Smooth muscle cell of the brain vasculature (primary cell): ENCODE results near the gene BRI3.

Source experiments
- DNase-seq: peaks from one replicate; pipeline ENCODE4 v3.0.0-alpha.2; 2012; ENCODE audit warnings: low read depth, low spot score

The BRI3 gene, protein sequence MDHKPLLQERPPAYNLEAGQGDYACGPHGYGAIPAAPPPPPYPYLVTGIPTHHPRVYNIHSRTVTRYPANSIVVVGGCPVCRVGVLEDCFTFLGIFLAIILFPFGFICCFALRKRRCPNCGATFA

DNA sequence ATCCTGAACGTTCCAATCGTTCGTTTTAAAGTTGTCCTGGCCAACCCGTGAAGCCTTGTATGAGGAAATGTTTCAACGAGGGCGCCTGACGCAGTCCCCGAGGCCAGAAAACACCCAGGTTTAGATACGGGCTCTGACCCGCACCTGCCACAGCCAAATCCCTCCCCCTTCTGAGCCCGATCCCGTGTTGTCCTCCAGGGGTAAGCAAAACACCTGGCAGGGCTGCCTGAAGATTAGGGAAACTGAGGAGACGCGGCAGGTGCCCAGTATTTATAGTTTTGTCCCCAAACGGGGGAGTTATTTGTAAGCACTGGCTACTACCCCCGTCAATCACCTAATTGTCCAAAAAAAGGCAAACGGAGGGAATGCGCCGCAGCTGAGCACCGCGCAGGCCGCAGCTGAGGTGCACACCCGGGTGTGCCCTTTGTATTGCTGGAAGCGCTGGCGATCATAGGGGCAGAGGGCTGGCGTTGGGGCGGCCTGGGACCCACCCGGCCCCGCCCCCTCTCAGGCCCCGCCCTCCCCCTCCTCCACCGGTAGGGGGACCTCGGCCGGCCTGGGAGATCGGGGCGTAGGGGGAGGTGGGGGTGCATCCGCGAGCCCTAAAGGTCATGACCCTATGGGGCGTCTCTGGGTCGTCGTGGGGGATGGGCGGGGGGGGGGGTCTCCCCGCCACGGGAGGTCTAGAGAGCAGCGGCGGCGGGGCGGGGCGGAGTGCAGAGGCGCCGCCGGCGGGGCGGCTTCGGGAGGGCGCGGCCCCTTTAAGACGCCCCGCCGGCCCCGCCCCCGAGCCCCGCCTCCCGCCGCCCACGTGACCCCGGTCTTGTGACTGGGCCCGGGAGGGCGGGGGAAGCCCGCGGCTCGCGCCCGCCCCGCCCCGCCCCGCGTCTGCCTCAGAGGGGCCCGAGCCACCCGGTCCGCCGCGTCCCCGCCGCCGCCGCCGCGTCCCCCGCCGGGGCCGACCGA lies at the start of gene BRI3:
TSS of gene BRI3 (plus strand) at position 896 of the 966 bp plus-strand sequence. CDS start 110 bp downstream, outside the sequence.
- DNase-seq, result peak; percentile 60

DNA sequence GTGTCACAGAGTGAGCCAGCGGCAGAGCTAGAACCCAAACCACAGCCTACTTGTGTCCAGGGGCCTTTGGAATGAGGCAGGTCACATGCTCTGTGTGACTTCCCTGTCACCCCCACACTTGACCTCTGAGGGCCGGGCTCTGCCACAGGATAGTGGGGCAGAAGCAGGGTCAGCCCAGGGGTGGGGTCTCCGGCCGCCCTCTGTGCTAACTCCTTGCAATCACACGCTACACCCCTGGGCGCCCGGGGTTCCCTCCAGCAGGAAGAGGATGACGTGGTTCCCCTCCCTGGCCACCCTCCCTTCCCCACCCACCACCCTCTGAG lies 49.3 kb upstream of the BRI3 start:
- no peak for DNase-seq

DNA sequence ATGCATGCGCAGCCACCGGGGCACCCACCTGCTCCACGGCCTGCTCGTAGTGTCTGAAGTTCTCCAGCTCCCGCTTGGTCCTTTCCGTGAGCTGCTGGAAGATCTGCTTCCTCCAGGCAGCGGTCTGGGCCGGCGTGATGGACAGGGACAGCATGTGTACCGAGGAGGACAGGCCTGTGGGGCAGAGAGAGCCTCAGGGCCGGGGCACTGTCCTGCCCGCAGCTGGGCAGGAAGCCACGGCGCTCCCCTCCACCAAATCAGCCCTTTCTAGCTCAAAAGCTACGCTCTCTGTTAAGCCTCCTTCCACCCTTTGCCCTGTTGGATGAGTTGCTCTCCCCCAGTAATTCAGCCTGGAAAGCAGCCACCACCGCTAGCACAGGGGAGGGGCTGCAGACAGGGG lies 48.7 kb upstream of the BRI3 start:
- DNase-seq, result no peak

DNA sequence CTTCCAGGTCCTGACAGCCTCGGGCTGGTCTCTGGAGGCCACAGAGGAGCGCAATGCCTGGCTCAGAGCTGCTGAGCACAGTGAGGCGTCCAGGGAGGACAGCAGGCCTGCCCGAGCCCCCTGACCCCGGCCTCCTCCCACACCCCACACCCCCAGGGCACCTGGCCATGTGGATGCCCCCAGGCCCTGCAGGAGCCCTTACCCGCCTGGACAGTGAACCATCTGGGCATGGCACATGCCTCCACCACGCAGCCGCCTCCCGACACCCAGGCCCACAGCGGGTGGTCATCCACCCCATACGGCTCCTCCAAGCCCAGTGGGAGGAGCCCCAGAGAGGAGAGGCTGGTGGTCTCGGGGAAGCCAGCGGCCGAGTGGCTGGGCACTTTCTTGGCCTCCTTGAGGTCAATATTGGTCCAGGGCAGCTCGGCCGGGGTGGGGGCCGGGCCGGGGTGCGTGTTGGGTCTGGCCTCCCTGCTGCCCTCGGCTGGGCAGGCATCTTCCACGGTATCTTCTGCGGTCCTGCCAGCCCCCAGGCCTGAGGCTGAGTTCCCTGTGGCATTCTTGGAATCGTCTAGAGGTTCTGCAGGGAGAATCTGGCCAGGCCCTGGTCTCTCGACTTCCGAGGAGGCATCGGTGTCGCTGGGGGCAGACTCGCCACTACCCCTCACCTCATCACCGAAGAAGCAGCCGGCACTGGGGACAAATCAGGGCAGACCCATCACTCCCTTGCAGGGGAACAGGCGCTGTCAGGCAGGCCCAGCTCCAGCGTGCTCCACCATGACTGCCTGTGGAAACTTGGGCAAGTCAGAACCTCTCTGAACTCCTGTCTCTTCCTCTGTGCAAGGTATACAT lies 48.0 kb upstream of the BRI3 start:
- DNase-seq, result no peak

DNA sequence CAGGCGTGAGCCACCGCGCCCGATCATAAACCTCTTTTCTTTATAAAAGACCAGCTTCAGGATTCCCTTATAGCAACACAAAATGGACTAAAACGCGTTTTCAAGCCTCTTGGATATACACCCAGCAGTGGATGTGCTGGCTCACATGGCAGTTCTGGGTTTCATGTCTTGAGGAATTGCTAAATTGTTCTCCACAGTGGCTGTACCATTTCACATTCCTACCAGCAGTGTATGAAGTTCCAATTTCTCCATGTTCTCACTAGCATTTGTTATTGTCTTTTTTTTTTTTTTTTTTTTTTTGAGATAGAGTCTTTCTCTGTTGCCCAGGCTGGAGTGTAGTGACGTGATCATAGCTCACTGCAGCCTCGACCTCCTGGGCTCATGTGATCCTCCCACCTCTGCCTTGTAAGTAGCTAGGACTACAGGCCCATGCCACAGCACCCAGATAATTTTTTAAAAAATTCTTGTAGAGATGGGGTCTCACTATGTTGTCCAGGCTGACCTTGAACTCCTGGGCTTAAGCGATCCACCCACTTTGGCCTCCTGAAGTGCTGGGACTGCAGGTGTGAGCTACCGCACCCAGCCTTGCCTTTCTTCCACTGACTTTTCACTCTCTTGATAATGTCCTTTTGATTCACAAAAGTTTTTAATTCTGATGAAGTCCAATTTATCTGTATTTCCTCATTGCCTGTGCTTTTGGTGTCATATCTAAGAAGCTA lies 46.9 kb upstream of the BRI3 start:
- no peak for DNase-seq

DNA sequence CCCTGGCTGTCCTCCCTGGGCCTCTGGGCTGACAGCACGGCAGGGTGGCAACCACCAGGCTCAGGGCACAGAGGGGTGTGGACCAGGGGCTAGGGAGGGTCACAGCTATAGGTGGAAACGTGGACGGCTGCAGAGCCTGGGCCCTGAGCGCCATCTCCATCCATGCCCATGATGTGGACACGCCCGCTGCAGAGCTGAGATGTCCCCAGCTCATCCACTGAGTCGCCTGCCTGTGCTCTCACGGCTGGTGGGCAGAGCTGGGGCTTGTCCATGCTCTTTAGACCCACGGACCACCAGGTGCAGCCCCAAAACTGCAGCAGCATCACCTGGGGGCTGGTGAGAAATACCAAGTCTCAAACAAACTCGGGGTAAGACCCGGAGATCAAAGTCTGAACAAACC lies 45.6 kb upstream of the BRI3 start:
- DNase-seq, result no peak

DNA sequence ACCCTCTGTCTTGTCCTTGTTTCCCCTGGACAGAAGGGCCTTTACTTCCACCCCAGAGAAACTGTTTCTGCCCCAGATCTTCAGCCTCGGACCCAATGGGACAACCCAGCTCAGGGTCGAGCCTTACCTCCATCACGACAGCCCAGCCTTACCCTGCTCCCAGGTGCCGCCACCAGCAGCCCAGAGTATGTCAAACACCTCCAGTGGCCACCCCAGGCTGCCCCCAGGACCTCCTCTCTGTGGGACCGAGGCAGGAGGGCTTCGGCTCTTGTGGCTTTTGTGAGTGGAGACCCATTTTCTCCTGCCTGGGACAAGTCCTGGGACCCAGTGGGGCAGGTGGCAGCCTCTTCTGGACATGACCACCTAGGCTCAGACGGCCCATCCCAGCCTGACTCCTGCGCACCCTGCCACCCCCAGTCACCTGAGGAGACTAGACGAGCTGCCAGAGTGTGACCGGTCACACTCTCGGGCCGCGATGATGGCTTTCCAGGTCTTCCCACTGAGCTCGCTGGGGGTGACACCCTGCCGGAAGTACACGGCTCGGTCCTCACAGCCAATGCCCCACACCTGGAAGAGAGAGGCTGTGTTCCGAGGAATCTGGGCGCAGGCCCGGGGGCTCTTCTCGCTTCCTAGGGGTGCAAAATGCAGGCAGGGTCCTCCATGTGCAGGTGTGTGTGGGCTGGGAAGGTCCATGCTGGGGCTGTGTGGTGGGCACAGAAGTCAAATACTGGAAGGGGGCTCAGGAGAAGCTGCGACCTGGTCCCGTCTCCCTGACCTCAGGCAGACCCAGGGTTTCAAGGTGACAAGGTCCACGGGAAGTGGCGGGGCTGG lies 44.9 kb upstream of the BRI3 start:
- DNase-seq, result no peak

DNA sequence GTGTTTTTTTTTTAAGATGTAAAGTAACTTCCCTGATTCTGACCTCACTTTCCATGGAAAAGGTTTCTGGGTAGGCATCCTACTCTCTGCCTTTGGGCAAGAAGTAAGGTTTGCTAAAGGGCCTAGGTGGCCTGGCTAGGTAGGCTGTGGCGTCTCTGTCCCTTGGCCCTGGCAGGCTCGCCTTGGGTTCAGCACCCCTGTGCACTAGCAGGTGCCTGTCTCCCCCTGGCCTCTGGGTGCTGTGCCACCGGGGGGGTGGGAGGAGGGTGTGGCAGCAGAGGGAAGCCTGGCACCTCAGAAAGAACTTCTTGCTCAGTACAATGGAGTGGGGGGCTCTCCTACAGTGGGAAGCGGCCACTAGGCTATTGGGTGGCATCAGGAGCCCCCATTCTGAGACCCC lies 43.4 kb upstream of the BRI3 start:
- no peak for DNase-seq

DNA sequence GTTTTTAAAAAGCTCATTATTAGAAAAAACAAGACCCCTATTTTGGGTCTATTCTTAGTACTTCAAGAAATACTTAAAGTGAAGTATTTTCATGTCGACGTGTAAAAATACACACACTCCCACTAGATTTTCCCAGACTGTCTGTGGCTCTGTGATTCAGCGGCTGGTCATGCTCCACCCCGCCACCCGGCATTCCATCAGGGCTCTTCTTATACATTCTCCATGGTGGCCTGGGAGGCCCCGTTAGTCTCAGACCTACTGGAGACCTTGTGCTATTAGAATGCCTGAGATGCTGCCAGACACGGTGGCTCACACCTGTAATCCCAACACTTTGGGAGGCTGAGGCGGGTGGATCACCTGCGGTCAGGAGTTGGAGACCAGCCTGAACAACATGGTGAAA lies 42.5 kb upstream of the BRI3 start:
- no peak for DNase-seq

DNA sequence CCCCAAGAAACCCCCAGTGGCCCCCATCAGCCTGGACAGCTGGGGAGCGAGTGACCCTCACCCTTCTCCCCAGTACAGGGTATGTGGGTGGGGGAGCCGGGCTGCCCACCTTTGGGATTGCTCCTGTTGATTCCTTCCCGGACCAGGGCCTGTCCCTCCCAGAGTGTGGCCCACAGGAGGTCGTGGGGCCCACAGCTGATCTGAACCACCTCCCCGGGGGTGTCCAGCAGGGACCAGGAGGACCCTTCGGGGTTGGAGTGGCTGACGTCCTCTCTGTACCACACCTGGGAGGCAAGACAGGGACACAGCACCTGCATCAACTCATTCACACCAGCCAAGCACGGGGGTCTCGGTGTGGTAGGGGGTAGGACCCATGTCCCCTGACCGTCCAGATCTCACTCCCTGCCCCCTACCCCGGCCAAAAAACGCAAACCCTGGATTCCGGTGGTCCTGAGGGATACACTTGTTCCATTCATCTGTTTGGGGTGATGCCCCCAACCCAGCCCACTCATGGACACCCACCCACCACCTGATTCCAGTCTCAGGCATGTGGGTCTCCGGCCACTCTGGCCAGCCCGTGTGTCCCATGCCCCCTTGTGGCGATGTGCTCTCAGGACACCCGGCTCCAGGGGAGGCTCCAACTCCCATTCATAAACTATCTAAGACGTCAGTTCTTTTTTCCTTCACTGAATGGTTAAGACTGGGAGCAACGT lies 40.4 kb upstream of the BRI3 start:
- no peak for DNase-seq

DNA sequence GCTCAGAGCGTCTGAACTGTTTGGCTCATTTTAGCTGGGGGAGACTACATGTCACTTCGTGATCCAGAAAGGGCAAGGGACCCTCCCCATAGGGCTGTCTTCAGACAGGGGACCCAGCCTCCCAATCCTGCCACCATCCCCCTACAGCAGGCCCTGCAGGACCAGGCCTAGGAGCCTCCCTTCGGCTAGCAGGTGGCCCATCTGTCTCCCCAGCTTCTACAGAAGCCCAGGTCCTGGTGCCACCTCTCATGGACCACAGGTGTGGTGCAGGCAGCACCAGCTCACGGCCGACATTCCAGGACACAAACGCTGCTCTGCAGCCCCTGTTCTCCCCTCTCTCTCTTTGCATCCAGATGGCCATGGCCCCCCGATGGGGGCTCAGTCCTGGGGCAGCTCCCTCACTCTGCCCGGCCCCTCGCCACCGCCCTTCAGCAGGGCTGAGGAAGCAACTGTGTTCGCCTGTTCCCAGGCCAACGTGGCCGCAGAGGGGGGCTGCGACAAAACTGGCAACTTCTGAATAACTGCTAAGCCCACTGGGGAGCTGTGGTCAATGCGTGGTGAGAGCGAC lies 39.7 kb upstream of the BRI3 start:
- DNase-seq, result no peak

DNA sequence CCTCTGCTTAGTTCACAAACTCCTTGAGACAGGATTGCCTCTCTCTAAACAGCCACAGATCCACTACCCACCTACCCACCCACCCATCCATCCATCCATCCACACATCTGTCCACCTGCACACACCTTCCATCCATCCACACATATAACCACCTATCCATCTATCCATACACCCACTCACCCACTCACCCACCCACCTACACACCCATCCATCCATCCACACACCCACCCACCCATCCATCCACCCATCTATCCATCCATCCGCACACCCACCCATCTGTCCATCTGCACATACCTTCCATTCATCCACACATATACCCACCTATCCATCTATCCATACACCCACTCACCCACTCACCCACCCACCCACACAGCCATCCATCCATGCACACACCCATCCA lies 39.1 kb upstream of the BRI3 start:
- no peak for DNase-seq

DNA sequence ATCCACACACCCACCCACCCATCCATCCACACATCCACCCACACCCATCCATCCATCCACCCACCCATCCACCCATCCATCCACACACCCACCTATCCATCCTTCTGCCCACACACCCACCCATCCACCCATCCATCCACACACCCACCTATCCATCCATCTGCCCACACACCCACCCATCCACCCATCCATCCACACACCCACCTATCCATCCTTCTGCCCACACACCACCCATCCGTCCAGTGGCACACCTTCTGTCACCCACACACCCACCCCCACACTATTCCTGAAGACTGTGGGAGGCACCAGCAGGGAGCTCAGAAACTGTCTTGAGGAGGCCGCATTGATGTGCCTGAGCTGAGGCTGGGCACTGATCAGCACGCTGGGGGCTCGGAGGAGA lies 38.6 kb upstream of the BRI3 start:
- no peak for DNase-seq

DNA sequence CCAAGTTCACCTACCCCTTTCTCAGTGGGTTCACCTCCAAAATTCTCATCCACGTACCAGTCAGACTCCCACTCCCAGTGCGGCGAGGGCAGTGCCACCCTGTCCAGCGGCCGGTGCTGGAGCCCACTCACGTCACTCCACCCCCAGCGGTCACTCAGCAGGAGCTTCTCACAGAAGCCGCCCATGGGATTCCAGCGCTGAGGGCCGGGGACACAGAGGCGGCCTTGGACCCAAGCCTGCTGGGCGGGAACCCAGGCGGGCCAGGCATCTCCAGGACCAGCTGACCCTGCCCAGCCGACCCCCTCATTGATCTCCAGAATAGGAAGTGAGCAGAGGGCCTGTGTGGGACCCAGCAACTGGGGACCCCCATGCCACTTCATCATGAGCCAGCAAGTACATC lies 36.6 kb upstream of the BRI3 start:
- DNase-seq, result no peak

DNA sequence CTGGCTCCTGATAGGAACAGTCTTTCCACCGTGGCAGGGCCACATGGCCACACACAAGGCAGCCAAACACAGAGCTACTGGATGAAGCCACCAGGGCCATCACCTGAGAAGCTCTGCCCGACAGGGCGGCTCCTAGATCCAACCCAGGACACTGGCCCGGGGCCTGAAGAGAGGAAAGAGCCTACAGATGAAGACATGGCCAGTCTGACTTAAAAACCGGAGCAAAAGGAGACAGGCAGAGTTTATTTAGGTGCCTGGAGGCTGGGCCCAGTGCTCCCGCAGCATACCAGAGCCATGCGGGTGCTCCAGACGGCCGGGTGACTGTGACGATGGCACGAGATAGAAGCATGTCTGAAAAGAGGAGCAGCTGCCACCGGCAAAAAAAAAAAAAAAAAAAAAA lies 33.3 kb upstream of the BRI3 start:
- DNase-seq, result no peak

DNA sequence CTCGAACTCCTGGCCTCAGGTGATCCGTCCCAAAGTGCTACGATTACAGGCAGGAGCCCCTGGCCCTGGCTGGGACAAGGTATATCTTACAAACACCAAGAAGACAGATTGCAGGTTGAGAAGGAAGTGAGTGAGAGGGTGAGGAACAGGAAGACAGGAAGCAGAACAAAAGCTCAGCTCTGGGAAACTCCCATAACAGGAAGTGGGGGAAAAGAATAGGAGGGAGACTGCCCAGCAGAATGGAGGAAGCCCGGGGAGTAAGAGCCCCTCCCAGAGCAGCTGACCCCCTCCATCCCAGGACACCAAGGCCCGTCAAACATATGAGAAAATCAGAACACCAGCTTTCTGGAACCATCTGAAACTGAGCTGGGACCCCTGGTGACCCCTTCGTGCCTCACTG lies 32.4 kb upstream of the BRI3 start:
- DNase-seq, result no peak

DNA sequence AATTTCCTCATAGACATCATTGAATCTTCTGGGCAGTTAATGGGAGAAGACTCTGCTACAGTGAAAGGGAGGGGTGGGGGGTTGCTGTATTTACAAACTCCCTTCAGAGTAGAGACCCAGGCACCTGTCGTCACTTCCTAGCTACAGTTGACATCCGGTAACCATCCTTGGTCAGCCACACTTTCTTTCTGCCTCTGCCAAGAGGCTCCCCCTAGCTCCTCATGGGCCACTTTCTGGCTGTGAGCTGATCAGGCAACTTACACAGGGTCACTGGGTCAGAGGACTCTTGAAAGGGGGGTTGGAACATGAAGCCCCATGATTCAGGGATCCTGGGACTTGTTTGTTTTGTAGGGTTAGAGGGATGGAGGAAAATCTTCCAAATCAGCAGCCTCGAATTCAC lies 30.7 kb upstream of the BRI3 start:
- no peak for DNase-seq

DNA sequence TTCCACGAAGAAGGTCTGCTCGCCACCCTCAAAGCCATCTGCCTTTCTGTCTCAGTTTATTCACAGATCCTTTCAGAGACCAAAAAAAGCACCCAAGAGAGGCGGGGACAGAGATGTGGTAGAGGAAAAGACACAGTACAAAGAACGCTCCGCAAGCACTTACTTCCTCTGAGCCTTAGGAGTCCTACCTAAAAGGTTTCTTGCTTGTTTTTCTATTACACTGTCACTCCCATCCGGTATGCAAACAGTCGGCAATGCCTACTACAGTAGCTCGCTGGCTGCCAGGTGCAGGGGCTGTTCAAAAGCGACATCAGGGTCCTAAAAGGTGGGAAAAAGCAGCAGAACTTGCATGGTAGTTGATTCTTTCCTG lies 30.3 kb upstream of the BRI3 start:
- no peak for DNase-seq

DNA sequence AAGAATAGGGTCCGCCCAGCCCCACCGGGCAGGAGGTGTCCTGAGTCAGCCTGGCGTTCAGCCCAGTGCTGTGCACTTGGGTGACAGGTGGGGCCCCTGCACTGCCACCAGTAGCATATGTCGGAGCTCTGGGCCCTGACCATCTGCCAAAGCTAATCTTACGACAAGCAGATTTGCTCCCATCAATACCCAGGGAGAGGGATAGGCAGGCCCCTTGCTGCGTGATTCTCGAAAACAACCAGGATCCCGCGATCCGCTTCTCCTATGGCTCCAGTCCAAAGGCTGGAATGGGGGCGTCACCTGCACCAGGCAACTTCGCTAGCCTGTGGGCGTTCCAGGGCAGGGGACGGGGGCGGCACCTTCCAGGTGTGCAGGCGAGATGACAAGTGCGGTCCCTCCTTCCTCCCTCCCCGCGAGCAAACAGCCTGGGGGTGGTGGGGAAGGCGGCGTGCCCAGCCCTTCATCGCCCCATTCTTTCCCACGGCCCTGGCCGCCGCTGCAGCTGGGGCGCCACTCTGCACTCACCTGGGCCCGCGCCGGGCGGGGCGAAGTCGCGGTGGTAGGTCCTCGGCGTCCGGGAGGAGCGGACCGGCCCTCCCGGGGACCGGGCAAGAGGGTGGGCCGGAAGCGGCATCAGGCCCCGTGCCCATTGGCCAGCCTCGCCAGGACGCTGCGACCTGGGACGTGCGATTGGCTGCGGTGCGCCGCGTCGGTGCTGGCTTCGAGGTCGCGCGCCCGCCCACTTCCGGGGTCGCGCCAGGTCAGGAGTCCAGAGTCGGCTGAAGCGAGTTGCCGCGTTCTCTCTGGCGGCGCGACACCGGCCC lies 29.7 kb upstream of the BRI3 start, which contains the start of gene TECPR1:
TSS of gene TECPR1 (minus strand) at position 632 of the 824 bp plus-strand sequence. CDS start 6,086 bp downstream, outside the sequence.
- peak; percentile 50 for DNase-seq
